Measurements from ENCODE around the gene GGA1. TPM values are rescaled to one million over a fixed set of nuclear protein-coding genes. Genes with fewer than 3 reads are reported as not detected.
A peak's percentile ranks its signal among the peaks of the same experiment; 100 is the strongest.

GGA1 gene
- total RNA-seq, 4 donors from 2014 or later = 37.8 to 46.5 (median 39.1) TPM

- no CpG with 5 or more reads among the region's 6 CpGs for WGBS, 2 donors (ENCODE audit: low coverage in 1 of 2)
- Histone ChIP-seq H3K27ac (peak overlapping the region in 3 of 4 donors; percentile 76 to 80 (median 77)), H3K27me3 (no peaks in the 10 kb centered on the region), H3K9me3 (no peaks in the 10 kb centered on the region), H3K4me3 (no peak overlapping the region), H3K4me1 (peaks cover 0 to 54% (median 20%) of the 10 kb centered on the region in 3 donors), H3K36me3 (peaks cover 0 to 83% of the 10 kb centered on the region in 2 donors)
- no peak for ATAC-seq
- no peak for TF ChIP-seq POLR2A (IDR thresholded peaks at IDR 0.05)
- TF ChIP-seq POLR2AphosphoS5 (IDR thresholded peaks at IDR 0.05) = no peak
Observed at GRCh38 chr22:37627545-37627944, 18.9 kb downstream of the GGA1 start.

- H3K4me3 ChIP-seq = no peak overlapping the region
- peaks cover 0 to 58% (median 33%) of the 10 kb centered on the region in 3 donors for H3K4me1 ChIP-seq
- no peak for ATAC-seq
- no peaks in the 10 kb centered on the region for H3K27me3 ChIP-seq
- no peaks in the 10 kb centered on the region for H3K9me3 ChIP-seq
- WGBS, 2 donors (ENCODE audit: low coverage in 1 of 2) = 100% methylated on average over 2 of the region's 8 CpGs; no CpG with 5 or more reads in 1 of the 2 donors
- TF ChIP-seq CTCF (IDR thresholded peaks at IDR 0.05) = no peak
- TF ChIP-seq EP300 (IDR thresholded peaks at IDR 0.05) = no peak
- no peak for TF ChIP-seq POLR2A (IDR thresholded peaks at IDR 0.05)
- no peak for TF ChIP-seq POLR2AphosphoS5 (IDR thresholded peaks at IDR 0.05)
- H3K36me3 ChIP-seq = peaks cover 0 to 75% of the 10 kb centered on the region in 2 donors
- no peak overlapping the region for H3K27ac ChIP-seq
Observed at GRCh38 chr22:37628830-37629229, 20.2 kb downstream of the GGA1 start.

GRCh38 chr22:37629928-37630327 is 21.3 kb downstream of the GGA1 start:
- no peak for ATAC-seq
- peaks cover 0 to 68% of the 10 kb centered on the region in 2 donors for H3K36me3 ChIP-seq

GRCh38 chr22:37630839-37631435 is 22.3 kb downstream of the GGA1 start:
- H3K4me3 ChIP-seq = no peak overlapping the region
- no peak for TF ChIP-seq EP300 (IDR thresholded peaks at IDR 0.05)
- no peak for TF ChIP-seq POLR2A (IDR thresholded peaks at IDR 0.05)
- no peak for TF ChIP-seq POLR2AphosphoS5 (IDR thresholded peaks at IDR 0.05)
- TF ChIP-seq CTCF (IDR thresholded peaks at IDR 0.05) = no peak
- 92% methylated on average over 4 of the region's 9 CpGs; no CpG with 5 or more reads in 1 of the 2 donors for WGBS, 2 donors (ENCODE audit: low coverage in 1 of 2)
- H3K4me1 ChIP-seq = peaks cover 0 to 56% (median 44%) of the 10 kb centered on the region in 3 donors
- no peak for ATAC-seq
- H3K9me3 ChIP-seq = no peaks in the 10 kb centered on the region
- H3K27me3 ChIP-seq = no peaks in the 10 kb centered on the region
- no peak overlapping the region for H3K27ac ChIP-seq
- H3K36me3 ChIP-seq = peaks cover 0 to 61% of the 10 kb centered on the region in 2 donors

More at GRCh38 chr22:37629928-37630327, 21.3 kb downstream of the GGA1 start:
- WGBS, 2 donors (ENCODE audit: low coverage in 1 of 2) = no CpG with 5 or more reads among the region's 10 CpGs
- Histone ChIP-seq H3K27me3 (no peaks in the 10 kb centered on the region), H3K27ac (no peak overlapping the region), H3K9me3 (no peaks in the 10 kb centered on the region), H3K4me1 (peaks cover 0 to 61% (median 44%) of the 10 kb centered on the region in 3 donors), H3K4me3 (no peak overlapping the region)
- TF ChIP-seq POLR2A (IDR thresholded peaks at IDR 0.05) = no peak
- no peak for TF ChIP-seq CTCF (IDR thresholded peaks at IDR 0.05)
- TF ChIP-seq POLR2AphosphoS5 (IDR thresholded peaks at IDR 0.05) = no peak
- no peak for TF ChIP-seq EP300 (IDR thresholded peaks at IDR 0.05)

GRCh38 chr22:37631448-37632173 is 23.0 kb downstream of the GGA1 start:
- Histone ChIP-seq H3K36me3 (peaks cover 0 to 58% of the 10 kb centered on the region in 2 donors), H3K9me3 (no peaks in the 10 kb centered on the region), H3K4me1 (peaks cover 0 to 55% (median 40%) of the 10 kb centered on the region in 3 donors), H3K4me3 (no peak overlapping the region), H3K27ac (peak overlapping the region in 2 of 4 donors; percentile 79 to 85), H3K27me3 (no peaks in the 10 kb centered on the region)
- ATAC-seq = no peak
- TF ChIP-seq POLR2A (IDR thresholded peaks at IDR 0.05) (no peak), EP300 (IDR thresholded peaks at IDR 0.05) (no peak), POLR2AphosphoS5 (IDR thresholded peaks at IDR 0.05) (no peak), CTCF (IDR thresholded peaks at IDR 0.05) (no peak)
- 90% methylated on average over 5 of the region's 19 CpGs; no CpG with 5 or more reads in 1 of the 2 donors for WGBS, 2 donors (ENCODE audit: low coverage in 1 of 2)

Data from gastroesophageal sphincter (tissue), 4 donors.